Mucosa of descending colon (tissue), 3 donors: ENCODE data around the gene ATP1A3. TPM values are rescaled to one million over a fixed set of nuclear protein-coding genes. Genes with fewer than 3 reads are reported as not detected.

Source experiments
- ATAC-seq: fragments of 200-7000 bp; cut with Tn5 transposase; one replicate; pipeline ENCODE4 v1.9.1; 2020; ENCODE audit warnings: mild to moderate bottlenecking, moderate library complexity
- DNase-seq, 3 donors: peaks; one replicate each; pipeline ENCODE4 v3.0.0-alpha.2; 2020
- H3K36me3 ChIP-seq: fragments of 200-600 bp; one replicate; pipeline ENCODE4 v1.8.0; 2021; ENCODE audit warnings: low read depth, mild to moderate bottlenecking
- H3K4me1 ChIP-seq: fragments of 200-600 bp; one replicate; pipeline ENCODE4 v1.8.0; 2021; ENCODE audit warnings: low read depth, mild to moderate bottlenecking
- H3K4me3 ChIP-seq: fragments of 200-600 bp; one replicate; pipeline ENCODE4 v1.8.0; 2021; ENCODE audit warnings: mild to moderate bottlenecking
- H3K9me3 ChIP-seq: fragments of 200-600 bp; one replicate; pipeline ENCODE4 v1.8.0; 2021; ENCODE audit warnings: mild to moderate bottlenecking
- intact Hi-C, 2 donors: fragments of 100-400 bp; cut with DNase I in 1 of 2; cut with micrococcal nuclease in 1 of 2; formaldehyde crosslinking; loops; one replicate each; pipeline versions ENCODE4 v1.11.0 to v1.11.1; 2022; cut with DNase I, micrococcal nuclease
- total RNA-seq, 3 donors: library from RNA; stranded (reverse); fragmentation: NEBNext Ultra II Directional in 2 of 3; extraction: Animal tissue kit (Norgen Biotek cat#: 25700) in 2 of 3; gene quantifications; one replicate each; pipeline versions ENCODE4 v1.2.1 to v1.2.4, GENCODE V29; 2021 to 2023
- TF ChIP-seq, protein P1 (sequence below): fragments of 200-600 bp; IDR thresholded peaks from one replicate; pipeline ENCODE4 v1.8.0; 2022; ENCODE audit warnings: antibody characterized with exemption, mild to moderate bottlenecking
- donor health status: DM: no; HTN: no; CAD: no; lungs with moderate emphysema.
- donor health status: DM: no; HTN: no; CAD: no.
- donor health status: DM: no; HTN: yes; CAD: no.

Gene ATP1A3
- total RNA-seq, 3 donors from 2014 or later: 8.3 TPM; not detected in 2

DNA sequence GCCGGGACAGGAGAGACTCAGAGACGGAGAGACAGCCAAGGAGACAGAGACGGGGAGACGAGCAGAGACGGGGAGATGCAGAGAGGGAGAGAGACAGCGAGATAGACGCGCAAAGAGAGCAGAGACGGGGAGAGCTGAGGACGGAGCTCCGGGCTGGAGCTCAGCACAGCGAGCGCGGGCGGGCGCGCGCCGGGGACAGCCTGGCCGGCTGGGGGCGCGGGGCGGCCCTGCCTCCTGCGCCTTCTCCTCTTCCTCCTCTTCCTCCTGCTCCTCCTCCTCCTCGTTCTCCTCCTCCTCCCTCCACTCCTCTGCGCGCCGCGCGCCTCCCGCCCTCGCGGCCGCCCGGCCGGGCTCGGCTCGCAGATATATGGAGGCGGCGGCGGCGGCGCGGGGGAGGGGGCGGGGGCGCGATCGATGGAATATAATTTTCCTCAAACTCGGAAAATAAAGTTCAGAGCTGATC is 65.8 kb downstream of the ATP1A3 start, which contains the start of gene ERFL:
ERFL (minus strand) TSS at position 229 of the 463 bp plus-strand sequence. CDS start 15,530 bp downstream, outside the sequence.
- DNase-seq (peak in 1 of 3 donors; percentile 55), ATAC-seq (peak; percentile 51)
- TF ChIP-seq, protein P1, sequence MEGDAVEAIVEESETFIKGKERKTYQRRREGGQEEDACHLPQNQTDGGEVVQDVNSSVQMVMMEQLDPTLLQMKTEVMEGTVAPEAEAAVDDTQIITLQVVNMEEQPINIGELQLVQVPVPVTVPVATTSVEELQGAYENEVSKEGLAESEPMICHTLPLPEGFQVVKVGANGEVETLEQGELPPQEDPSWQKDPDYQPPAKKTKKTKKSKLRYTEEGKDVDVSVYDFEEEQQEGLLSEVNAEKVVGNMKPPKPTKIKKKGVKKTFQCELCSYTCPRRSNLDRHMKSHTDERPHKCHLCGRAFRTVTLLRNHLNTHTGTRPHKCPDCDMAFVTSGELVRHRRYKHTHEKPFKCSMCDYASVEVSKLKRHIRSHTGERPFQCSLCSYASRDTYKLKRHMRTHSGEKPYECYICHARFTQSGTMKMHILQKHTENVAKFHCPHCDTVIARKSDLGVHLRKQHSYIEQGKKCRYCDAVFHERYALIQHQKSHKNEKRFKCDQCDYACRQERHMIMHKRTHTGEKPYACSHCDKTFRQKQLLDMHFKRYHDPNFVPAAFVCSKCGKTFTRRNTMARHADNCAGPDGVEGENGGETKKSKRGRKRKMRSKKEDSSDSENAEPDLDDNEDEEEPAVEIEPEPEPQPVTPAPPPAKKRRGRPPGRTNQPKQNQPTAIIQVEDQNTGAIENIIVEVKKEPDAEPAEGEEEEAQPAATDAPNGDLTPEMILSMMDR: no peak
- Histone ChIP-seq H3K4me3 (no peak within 1 kb of the TSS), H3K4me1 (peaks cover 17% of the 10 kb centered on the region), H3K9me3 (no peaks in the 10 kb centered on the region), H3K36me3 (no peaks in the 10 kb centered on the region)
- intact Hi-C loops: no loop called here

DNA sequence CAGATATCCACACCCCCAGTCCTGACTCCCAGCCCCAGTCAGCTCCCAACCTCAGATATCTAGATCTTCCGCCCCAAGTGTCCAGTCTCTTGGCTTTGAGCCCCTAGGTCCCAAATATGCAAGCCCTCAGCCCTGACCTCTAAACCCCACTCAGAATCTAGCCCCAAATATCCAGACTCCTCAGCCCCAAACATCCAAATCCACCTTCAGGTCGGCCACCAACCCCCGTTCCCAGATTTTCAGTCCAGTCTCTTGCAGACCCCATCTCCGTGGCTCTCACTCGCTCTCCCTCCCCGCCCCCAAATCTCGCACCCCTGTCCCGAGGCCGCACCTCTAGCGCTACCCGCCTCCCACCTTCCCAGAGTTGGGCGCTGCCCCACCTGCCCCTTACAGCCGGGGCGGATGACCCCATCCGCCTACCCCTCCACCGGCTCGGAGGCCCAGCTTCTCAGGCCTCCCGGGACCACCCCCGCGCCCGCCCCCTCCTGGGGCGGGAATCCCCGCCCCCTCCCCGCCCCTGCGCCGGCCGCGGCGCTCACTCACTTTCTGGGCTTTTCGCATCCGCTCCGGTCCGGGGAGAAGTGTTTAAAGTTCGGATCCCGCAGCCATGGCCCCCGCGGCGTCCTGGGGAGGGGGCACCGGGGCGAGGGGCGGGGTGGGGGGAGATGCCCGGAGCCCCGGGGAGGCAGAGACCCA is 66.4 kb downstream of the ATP1A3 start:
- intact Hi-C loops: no loop called here
- no peaks in the 10 kb centered on the region for H3K36me3 ChIP-seq
- H3K4me1 ChIP-seq: peaks cover 17% of the 10 kb centered on the region
- H3K4me3 ChIP-seq: no peak overlapping the region
- DNase-seq (peak in 1 of 3 donors; percentile 60), ATAC-seq (peak; percentile 16)
- H3K9me3 ChIP-seq: no peaks in the 10 kb centered on the region
- TF ChIP-seq, protein P1: no peak

DNA sequence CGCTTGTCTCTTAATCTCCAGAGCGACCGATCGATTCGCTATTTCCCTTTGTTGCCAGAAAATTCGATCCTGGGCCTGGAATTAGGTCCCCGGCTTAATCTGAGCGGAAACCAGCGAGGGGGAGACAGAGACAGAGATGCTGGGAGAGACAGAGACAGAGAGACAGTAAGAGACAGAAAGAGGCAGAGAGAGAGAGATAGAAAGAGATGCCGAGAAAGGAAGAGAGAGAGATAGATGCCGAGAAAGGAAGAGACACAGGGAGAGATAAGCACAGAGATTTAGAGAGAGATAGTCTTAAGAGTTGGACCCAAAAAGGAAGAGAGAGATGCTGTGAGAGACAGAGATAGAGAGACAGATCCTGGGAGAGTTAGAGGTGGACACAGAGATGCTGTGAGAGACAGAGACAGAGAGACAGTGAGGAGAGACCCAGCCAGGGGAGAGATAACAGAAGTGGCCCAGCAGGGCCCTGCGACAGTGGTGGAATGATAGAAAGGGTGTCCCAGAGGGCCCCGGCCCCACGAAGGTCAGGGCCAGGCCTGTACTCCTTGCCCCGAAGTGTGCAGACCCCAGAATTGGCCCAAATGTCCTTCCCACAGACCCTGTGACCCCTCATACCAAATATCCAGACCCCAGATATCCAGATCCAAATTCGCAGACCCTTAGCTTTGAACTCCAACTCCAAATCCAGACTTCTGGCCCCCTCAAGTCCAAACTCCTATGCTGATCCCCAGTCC is 67.1 kb downstream of the ATP1A3 start:
- Histone ChIP-seq H3K36me3 (no peaks in the 10 kb centered on the region), H3K9me3 (no peaks in the 10 kb centered on the region), H3K4me1 (peaks cover 17% of the 10 kb centered on the region), H3K4me3 (no peak overlapping the region)
- DNase-seq (peak in 1 of 3 donors; percentile 29), ATAC-seq (no peak)
- TF ChIP-seq, protein P1: no peak
- intact Hi-C loops: no loop called here

DNA sequence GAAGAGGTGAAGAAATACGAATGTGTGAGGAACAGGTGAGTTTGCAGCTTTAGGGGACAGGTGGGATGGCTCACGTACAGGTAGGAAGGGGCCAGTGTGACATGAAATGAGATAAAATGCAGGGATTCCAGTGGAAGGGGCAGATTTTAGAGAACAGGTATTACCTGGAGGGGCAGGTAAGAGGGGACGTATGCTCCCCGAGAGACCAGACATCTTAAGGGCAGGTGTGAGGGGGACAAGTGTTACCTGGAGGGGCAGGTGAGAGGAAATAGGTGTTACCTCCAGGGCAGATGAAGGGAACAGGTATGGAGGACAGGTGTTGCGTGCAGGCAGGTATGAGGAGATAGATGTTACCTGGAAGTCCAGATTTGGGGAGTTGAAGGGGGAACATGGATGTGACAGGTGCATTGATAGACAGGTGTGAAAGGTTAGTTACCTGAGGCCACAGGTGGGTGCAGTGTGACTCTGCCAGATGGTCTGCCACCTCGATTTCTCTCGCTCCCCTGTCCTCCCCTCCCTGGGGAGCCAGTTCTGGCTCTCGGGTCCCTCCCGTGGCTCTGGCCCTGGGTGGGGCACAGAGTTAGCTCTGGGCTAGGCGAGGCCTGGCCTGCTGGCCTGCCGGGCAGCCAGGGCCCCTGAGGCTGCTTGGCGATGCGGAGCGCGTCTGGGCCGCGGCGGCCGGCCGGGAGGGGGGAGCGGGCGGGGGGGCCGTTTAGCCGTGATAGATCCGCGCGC is 67.8 kb downstream of the ATP1A3 start:
- Histone ChIP-seq H3K9me3 (no peaks in the 10 kb centered on the region), H3K4me1 (peaks cover 17% of the 10 kb centered on the region), H3K4me3 (no peak overlapping the region), H3K36me3 (no peaks in the 10 kb centered on the region)
- DNase-seq: peak in 1 of 3 donors; percentile 35
- intact Hi-C loops: no loop called here
- no peak for ATAC-seq
- TF ChIP-seq, protein P1: no peak

DNA sequence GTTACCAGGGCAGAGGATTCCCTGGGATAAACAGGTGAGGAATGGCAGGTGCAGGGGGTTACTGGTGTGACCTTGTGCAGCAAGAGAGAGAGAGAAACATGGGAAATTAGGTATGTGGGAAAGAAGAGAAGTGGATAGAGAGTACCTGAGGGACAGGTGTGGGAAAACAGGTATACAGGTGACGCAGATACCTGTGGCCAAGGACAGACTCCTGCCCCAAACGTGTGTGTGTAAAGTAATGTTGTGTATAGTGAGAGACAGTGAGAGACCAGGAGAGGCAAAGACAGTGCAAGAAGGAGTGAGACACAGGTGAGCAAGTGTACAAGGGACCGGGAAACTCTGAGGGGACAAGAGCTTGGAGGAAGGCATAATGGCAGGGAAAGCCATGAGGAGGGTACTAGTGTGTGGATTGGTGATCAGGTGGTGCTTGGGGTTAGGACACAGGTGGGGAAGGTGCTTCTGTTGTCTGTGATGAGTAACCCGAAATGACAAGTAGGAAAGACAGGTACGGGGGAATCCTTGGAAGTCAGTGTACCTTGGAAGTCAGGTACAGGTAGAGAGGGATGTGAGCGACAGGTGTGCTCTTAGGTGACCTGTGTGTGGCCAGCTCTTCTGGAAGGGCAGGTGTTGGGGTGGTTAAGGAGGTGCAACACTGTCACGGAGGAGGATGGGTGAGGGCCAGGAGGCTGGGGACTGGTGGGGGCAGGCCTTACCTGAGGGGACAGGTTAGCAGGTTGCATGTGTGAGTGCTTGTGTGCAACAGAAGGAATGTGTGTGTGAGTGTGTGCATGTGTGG is 68.6 kb downstream of the ATP1A3 start:
- TF ChIP-seq, protein P1: no peak
- no peaks in the 10 kb centered on the region for H3K36me3 ChIP-seq
- intact Hi-C loops: no loop called here
- DNase-seq (peak in 1 of 3 donors; percentile 24), ATAC-seq (no peak)
- H3K4me1 ChIP-seq: peaks cover 17% of the 10 kb centered on the region
- no peaks in the 10 kb centered on the region for H3K9me3 ChIP-seq
- no peak overlapping the region for H3K4me3 ChIP-seq
